Breast epithelium (tissue), 4 donors: ENCODE data around the gene ANKRD31. TPM values are rescaled to one million over a fixed set of nuclear protein-coding genes. Genes with fewer than 3 reads are reported as not detected.
"Not testable (repeated sequence)": the region's sequence is repeated elsewhere in the genome, so short reads cannot be mapped to it uniquely, and the experiment has no call there.

ENCODE experiments used
- DNase-seq, 2 donors: peaks; one replicate each; pipeline ENCODE4 v3.0.0-alpha.2; 2019; ENCODE audit warnings: low spot score in 2 of 2
- H3K27ac ChIP-seq, 2 donors: fragments of 200-600 bp; sonication (generic) in 1 of 2; one replicate each; pipeline ENCODE4 v1.5.1; 2016 to 2019; ENCODE audit warnings: mild to moderate bottlenecking in 1 of 2
- H3K27me3 ChIP-seq, 2 donors: fragments of 200-600 bp; sonication (generic) in 1 of 2; one replicate each; pipeline versions ENCODE4 v1.5.1 to v1.6.0; 2017 to 2019; ENCODE audit warnings: control low read depth in 1 of 2, mild to moderate bottlenecking in 1 of 2
- H3K36me3 ChIP-seq: fragments of 200-600 bp; one replicate; pipeline ENCODE4 v1.5.1; 2019
- H3K4me1 ChIP-seq, 2 donors: fragments of 200-600 bp; sonication (generic); one replicate each; pipeline ENCODE4 v1.5.1; 2016 to 2019; ENCODE audit warnings: control low read depth in 1 of 2
- H3K4me3 ChIP-seq, 3 donors: fragments of 200-600 bp; sonication (generic); 1 replicate in 2 of 3; 2 replicates in 1 of 3; pipeline ENCODE4 v1.5.1; 2016 to 2019; ENCODE audit warnings: mild to moderate bottlenecking in 3 of 3, moderate library complexity in 2 of 3
- H3K9me3 ChIP-seq, 2 donors: fragments of 200-600 bp; sonication (generic) in 1 of 2; one replicate each; pipeline ENCODE4 v1.5.1; 2016 to 2019; ENCODE audit warnings: control low read depth in 1 of 2
- POLR2A ChIP-seq: fragments of 450-650 bp; IDR thresholded peaks from one replicate; pipeline ENCODE4 v1.6.1; 2016; ENCODE audit warnings: antibody characterized with exemption, mild to moderate bottlenecking, moderate library complexity
- POLR2AphosphoS5 ChIP-seq, 3 donors: sonication (generic); formaldehyde crosslinking; IDR thresholded peaks; one replicate each; pipeline ENCODE4 v1.6.1; 2017; ENCODE audit warnings: antibody characterized with exemption in 3 of 3
- intact Hi-C: fragments of 100-400 bp; cut with DNase I; formaldehyde crosslinking; loops from one replicate; pipeline ENCODE4 v1.15.1; 2023; ENCODE audit warnings: low total_unique reads
- total RNA-seq, 3 donors: library from RNA; depleted of rRNA; stranded (reverse); fragments of >200 nt; gene quantifications; one replicate each; pipeline ENCODE4 v1.1.0, GENCODE V29; 2016
- TF ChIP-seq, protein P1 (sequence below), 3 donors: fragments of 450-650 bp; IDR thresholded peaks; one replicate each; pipeline ENCODE4 v1.5.1; 2016 to 2017; ENCODE audit warnings: antibody characterized with exemption in 3 of 3, mild to moderate bottlenecking in 3 of 3, moderate library complexity in 3 of 3

Gene ANKRD31
- total RNA-seq, 3 donors from 2014 or later, result 0.32 to 0.66 (median 0.59) TPM

- intact Hi-C loops, result no loop called here
- Histone ChIP-seq H3K9me3 (no peaks in the 10 kb centered on the region), H3K27me3 (no peaks in the 10 kb centered on the region), H3K36me3 (no peaks in the 10 kb centered on the region), H3K4me3 (no peak overlapping the region), H3K27ac (no peak overlapping the region), H3K4me1 (no peaks in the 10 kb centered on the region)
- no peak for TF ChIP-seq POLR2AphosphoS5 (IDR thresholded peaks at IDR 0.05)
- no peak for TF ChIP-seq POLR2A
- TF ChIP-seq, protein P1, sequence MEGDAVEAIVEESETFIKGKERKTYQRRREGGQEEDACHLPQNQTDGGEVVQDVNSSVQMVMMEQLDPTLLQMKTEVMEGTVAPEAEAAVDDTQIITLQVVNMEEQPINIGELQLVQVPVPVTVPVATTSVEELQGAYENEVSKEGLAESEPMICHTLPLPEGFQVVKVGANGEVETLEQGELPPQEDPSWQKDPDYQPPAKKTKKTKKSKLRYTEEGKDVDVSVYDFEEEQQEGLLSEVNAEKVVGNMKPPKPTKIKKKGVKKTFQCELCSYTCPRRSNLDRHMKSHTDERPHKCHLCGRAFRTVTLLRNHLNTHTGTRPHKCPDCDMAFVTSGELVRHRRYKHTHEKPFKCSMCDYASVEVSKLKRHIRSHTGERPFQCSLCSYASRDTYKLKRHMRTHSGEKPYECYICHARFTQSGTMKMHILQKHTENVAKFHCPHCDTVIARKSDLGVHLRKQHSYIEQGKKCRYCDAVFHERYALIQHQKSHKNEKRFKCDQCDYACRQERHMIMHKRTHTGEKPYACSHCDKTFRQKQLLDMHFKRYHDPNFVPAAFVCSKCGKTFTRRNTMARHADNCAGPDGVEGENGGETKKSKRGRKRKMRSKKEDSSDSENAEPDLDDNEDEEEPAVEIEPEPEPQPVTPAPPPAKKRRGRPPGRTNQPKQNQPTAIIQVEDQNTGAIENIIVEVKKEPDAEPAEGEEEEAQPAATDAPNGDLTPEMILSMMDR (IDR thresholded peaks at IDR 0.05), result no peak
- no peak for DNase-seq
Observed at GRCh38 chr5:75226916-75227315, 9.8 kb downstream of the ANKRD31 start.

- Histone ChIP-seq H3K27ac (no peak overlapping the region), H3K36me3 (no peaks in the 10 kb centered on the region), H3K27me3 (no peaks in the 10 kb centered on the region), H3K4me1 (no peaks in the 10 kb centered on the region), H3K4me3 (no peak overlapping the region), H3K9me3 (no peaks in the 10 kb centered on the region)
- no peak for DNase-seq
- intact Hi-C loops, result no loop called here
- no peak for TF ChIP-seq POLR2A
- no peak for TF ChIP-seq POLR2AphosphoS5 (IDR thresholded peaks at IDR 0.05)
- TF ChIP-seq, protein P1 (IDR thresholded peaks at IDR 0.05), result no peak
Observed at GRCh38 chr5:75225506-75225905, 11.2 kb downstream of the ANKRD31 start.

GRCh38 chr5:75220787-75221186, 15.9 kb downstream of the ANKRD31 start:
- H3K27me3 ChIP-seq, H3K9me3 ChIP-seq, H3K4me1 ChIP-seq, H3K36me3 ChIP-seq, H3K27ac ChIP-seq, intact Hi-C loops, H3K4me3 ChIP-seq, DNase-seq: not testable (repeated sequence)

GRCh38 chr5:75214928-75215327, 21.8 kb downstream of the ANKRD31 start:
- Histone ChIP-seq H3K9me3 (peaks cover 0 to 6% of the 10 kb centered on the region in 2 donors), H3K4me1 (no peaks in the 10 kb centered on the region), H3K27me3 (no peaks in the 10 kb centered on the region), H3K27ac (no peak overlapping the region), H3K4me3 (no peak overlapping the region), H3K36me3 (no peaks in the 10 kb centered on the region)
- no peak for TF ChIP-seq POLR2A
- no peak for TF ChIP-seq POLR2AphosphoS5 (IDR thresholded peaks at IDR 0.05)
- TF ChIP-seq, protein P1 (IDR thresholded peaks at IDR 0.05), result no peak
- no peak for DNase-seq
- intact Hi-C loops, result no loop called here

DNA sequence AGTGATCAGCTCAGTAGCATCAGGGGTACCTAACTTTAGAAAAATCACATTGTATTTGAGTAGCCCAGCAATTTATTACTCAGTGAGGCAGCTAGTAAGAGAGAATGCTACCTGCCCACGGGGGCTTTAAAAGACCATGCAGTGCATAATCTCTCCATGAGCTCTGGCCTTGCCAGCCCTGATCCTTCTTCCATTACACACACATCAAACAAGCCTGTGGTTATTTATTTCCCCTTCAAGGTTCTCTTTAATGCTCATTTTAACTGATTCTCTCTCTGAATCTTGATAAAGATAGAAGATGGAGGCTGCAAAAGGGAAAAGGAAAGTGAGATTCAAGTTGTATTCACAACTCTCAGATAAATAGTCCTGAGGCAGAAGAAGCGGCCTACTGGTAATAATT, 22.3 kb downstream of the ANKRD31 start:
- Histone ChIP-seq H3K4me3 (no peak overlapping the region), H3K27me3 (no peaks in the 10 kb centered on the region), H3K27ac (no peak overlapping the region), H3K9me3 (peaks cover 0 to 6% of the 10 kb centered on the region in 2 donors), H3K36me3 (no peaks in the 10 kb centered on the region), H3K4me1 (no peaks in the 10 kb centered on the region)
- intact Hi-C loops, result no loop called here
- no peak for TF ChIP-seq POLR2A
- no peak for TF ChIP-seq POLR2AphosphoS5 (IDR thresholded peaks at IDR 0.05)
- TF ChIP-seq, protein P1 (IDR thresholded peaks at IDR 0.05), result no peak
- no peak for DNase-seq

GRCh38 chr5:75203604-75204003, 33.1 kb downstream of the ANKRD31 start:
- no peaks in the 10 kb centered on the region for H3K36me3 ChIP-seq
- DNase-seq, result no peak
- no peak overlapping the region for H3K27ac ChIP-seq
- intact Hi-C loops, result no loop called here
- TF ChIP-seq POLR2A (no peak), POLR2AphosphoS5 (IDR thresholded peaks at IDR 0.05) (no peak)
- TF ChIP-seq, protein P1 (IDR thresholded peaks at IDR 0.05), result no peak
- H3K27me3 ChIP-seq, result no peaks in the 10 kb centered on the region
- no peaks in the 10 kb centered on the region for H3K9me3 ChIP-seq
- no peak overlapping the region for H3K4me3 ChIP-seq
- H3K4me1 ChIP-seq, result no peaks in the 10 kb centered on the region
